ENCODE data around the gene EIF4G1.

- TF ChIP-seq RAD21 (conservative IDR thresholded peaks at IDR 0.05) (no peak), CTCF (IDR thresholded peaks at IDR 0.05; ENCODE audit: poor library complexity, severe bottlenecking) (no peak)
These were observed 1.7 kb downstream of the EIF4G1 start for GRCh38 chr3:184315871-184316661.

Data from neural cell (in vitro differentiated cells).